HG03103 (cell line): ENCODE data around the gene RSBN1.

Experiments
- ATAC-seq: cut with Tn5 transposase; IDR thresholded peaks from one replicate; pipeline ENCODE4 v1.9.1; 2021; ENCODE audit warnings: low read depth; ENCODE audit not compliant: unreplicated experiment

Gene RSBN1

GRCh38 chr1:113813218-113813617 lies 942 bp upstream of the RSBN1 start:
- ATAC-seq, result no peak

- no peak for ATAC-seq
Observed at GRCh38 chr1:113812661-113813135, 422 bp upstream of the RSBN1 start.

GRCh38 chr1:113811156-113811887 lies 954 bp downstream of the RSBN1 start:
- peak; percentile 16 for ATAC-seq

GRCh38 chr1:113809670-113810602 lies 2.3 kb downstream of the RSBN1 start:
- ATAC-seq, result no peak

GRCh38 chr1:113808450-113809195 lies 3.7 kb downstream of the RSBN1 start:
- ATAC-seq, result no peak

GRCh38 chr1:113805639-113806038 lies 6.6 kb downstream of the RSBN1 start:
- ATAC-seq, result no peak

- ATAC-seq, result no peak
Observed at GRCh38 chr1:113805256-113805531, 7.1 kb downstream of the RSBN1 start.

GRCh38 chr1:113804421-113805255 lies 7.6 kb downstream of the RSBN1 start:
- ATAC-seq, result no peak

- ATAC-seq, result no peak
Observed at GRCh38 chr1:113802367-113803007, 9.8 kb downstream of the RSBN1 start.

GRCh38 chr1:113800487-113800886 lies 11.8 kb downstream of the RSBN1 start:
- no peak for ATAC-seq

- no peak for ATAC-seq
Observed at GRCh38 chr1:113797472-113797871, 14.8 kb downstream of the RSBN1 start.

- no peak for ATAC-seq
Observed at GRCh38 chr1:113793878-113794834, 18.1 kb downstream of the RSBN1 start.

GRCh38 chr1:113792986-113793385 lies 19.3 kb downstream of the RSBN1 start:
- no peak for ATAC-seq

- ATAC-seq, result peak; percentile 61
Observed at GRCh38 chr1:113792471-113792870, 19.8 kb downstream of the RSBN1 start.

- ATAC-seq, result no peak
Observed at GRCh38 chr1:113788802-113789201, 23.5 kb downstream of the RSBN1 start.

- no peak for ATAC-seq
Observed at GRCh38 chr1:113787663-113788062, 24.6 kb downstream of the RSBN1 start.

GRCh38 chr1:113786069-113786468 lies 26.2 kb downstream of the RSBN1 start:
- ATAC-seq, result no peak

- peak; percentile 60 for ATAC-seq
Observed at GRCh38 chr1:113784104-113784779, 28.0 kb downstream of the RSBN1 start.
